AG10803 (cell line): ENCODE measurements around the gene E2F6.

Source experiments
- DNase-seq: peaks from one replicate; pipeline ENCODE4 v3.0.0; 2010; ENCODE audit warnings: low read depth
- H3K4me3 ChIP-seq: 2 replicates; pipeline ENCODE4 v1.5.1; 2011; ENCODE audit warnings: mild to moderate bottlenecking, low read length, control low read depth
- TF ChIP-seq, protein P1 (sequence below): conservative IDR thresholded peaks from 2 replicates; pipeline ENCODE4 v1.5.1; 2011; ENCODE audit warnings: mild to moderate bottlenecking, low read length, control low read depth, inconsistent platforms

Gene E2F6

DNA sequence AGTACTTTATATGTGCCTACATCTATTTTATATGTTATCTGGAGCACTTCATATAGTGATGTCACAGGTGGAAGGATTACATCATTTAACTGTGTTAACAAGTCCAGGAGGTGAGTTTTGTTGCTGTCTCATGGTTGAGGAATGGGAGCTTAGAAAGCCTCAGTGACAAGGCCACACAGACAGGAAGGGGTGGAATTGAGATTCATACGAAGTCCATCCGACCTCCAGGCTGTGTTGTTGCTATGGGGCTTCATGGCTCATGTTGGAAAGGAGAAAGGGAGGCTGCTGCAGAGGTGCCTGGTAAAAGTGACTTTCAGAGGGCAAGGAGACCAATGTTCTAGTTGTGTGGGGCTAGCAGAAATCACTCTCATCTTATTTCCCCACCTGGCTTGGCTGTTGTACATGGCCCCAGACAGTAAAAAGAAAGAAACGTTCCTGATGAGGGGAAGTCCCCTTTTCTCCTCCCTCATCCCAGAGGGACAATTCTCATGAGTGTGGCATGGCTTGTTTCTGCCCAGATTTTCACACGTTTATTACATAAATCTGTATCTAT, 36.9 kb upstream of the E2F6 start:
- TF ChIP-seq, protein P1, sequence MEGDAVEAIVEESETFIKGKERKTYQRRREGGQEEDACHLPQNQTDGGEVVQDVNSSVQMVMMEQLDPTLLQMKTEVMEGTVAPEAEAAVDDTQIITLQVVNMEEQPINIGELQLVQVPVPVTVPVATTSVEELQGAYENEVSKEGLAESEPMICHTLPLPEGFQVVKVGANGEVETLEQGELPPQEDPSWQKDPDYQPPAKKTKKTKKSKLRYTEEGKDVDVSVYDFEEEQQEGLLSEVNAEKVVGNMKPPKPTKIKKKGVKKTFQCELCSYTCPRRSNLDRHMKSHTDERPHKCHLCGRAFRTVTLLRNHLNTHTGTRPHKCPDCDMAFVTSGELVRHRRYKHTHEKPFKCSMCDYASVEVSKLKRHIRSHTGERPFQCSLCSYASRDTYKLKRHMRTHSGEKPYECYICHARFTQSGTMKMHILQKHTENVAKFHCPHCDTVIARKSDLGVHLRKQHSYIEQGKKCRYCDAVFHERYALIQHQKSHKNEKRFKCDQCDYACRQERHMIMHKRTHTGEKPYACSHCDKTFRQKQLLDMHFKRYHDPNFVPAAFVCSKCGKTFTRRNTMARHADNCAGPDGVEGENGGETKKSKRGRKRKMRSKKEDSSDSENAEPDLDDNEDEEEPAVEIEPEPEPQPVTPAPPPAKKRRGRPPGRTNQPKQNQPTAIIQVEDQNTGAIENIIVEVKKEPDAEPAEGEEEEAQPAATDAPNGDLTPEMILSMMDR, result no peak
- DNase-seq, result no peak
- H3K4me3 ChIP-seq, result no peak overlapping the region

DNA sequence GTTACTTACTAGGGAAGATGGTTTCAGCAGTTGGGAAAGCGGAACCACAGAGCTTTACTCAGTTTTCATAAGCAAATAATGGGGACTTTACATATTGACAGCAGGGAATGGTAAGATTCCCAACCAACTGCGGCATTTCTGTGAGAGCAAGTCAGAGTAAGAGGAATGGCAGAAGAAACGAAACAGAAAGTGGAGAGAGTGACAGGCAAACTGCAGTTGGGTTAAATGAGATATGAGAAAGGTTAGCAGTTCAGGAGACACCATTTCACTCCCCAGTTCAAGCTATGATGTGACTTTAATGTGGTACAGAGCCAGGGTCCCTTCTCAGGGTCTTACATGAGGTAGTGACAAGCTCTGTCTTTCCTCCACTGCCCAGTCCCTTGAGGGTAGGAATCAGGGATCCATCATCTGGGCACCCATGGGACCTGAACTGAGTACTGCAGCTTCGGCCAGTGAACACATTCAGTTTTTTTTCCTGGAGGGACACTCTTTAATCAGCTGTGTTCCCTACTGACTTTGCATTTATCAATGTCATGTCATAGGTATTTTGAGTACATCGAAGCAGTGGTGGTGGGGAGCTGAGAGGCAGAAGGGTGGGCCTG, 34.8 kb upstream of the E2F6 start:
- TF ChIP-seq, protein P1, result no peak
- H3K4me3 ChIP-seq, result no peak overlapping the region
- DNase-seq, result no peak

DNA sequence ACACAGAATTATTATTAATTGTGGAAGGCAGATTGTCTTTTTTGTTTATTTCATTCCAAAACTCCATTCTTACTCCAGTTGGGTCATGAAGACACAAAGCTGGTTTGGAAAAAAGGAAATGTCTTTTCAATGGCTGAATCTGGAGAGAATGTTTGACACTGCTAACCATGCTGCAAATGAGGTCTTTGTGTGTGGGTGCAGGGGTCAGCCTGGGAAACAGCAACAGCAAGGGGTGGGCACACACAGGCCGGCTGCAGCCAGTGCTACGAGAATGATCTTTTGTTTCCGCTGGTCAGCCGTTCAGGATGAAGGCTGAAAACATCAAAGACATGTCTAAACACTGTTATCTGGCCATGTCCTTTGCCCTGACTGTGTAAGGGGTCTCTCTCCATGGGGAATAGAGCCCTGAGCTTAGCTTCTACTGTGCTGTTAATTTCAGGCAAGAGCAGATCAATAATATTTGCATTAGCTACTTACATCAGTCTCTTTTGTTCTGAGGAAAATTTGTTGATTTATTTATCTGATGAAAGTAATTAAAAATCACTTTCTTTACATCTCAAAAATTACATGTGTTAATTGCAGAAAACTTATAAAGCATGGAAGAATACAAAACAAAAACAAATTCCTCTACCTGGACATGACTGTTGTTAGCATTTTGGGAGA, 33.3 kb upstream of the E2F6 start:
- TF ChIP-seq, protein P1, result no peak
- no peak for DNase-seq
- H3K4me3 ChIP-seq, result no peak overlapping the region

GRCh38 chr2:11498543-11499034, 32.6 kb upstream of the E2F6 start:
- H3K4me3 ChIP-seq, result no peak overlapping the region
- DNase-seq, result no peak
- TF ChIP-seq, protein P1, result no peak

DNA sequence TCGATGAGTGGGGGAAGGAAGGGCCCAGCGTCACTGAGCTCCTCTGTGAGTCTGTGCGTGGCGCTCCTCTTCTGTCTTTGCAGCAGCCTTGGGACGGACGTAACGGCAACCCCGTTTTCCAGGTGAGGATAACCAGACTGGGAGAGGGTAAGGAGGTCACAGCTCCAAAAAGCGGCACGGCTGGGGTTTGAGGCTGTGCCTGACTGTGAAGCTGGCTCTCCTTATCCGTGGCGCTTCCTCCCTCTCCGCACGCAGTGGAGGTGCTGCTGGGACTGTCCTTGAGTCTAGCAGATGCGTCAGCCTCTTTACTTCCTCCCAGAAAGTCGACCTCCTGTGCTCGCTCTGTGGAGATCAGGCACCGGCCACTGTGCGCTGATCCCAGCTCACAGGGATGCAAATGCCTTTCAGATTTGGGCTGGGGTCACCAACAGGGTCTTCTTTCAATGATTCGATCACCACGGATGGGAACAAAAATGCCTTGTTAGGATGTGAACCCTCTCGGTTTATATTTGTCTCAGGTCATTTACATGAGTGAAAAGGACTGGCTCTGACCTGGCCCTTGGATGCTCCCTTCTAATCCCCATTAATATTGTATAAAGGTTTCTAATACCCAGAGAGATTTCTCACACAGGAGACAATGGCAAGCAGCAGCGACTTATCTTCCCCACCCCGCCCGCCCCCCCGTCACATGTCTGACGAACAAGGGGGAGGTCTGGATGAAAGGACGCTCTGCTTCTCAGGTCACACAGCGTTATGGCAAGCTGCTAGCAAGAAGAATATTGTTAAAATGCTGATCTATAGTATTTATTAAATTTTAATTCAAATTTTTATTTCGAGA, 30.1 kb upstream of the E2F6 start:
- TF ChIP-seq, protein P1, result no peak
- DNase-seq, result no peak
- H3K4me3 ChIP-seq, result no peak overlapping the region

- no peak for DNase-seq
- no peak overlapping the region for H3K4me3 ChIP-seq
- TF ChIP-seq, protein P1, result no peak
These were observed 28.3 kb upstream of the E2F6 start for GRCh38 chr2:11494310-11494709.
